CD8-positive, alpha-beta memory T cell (primary cell): ENCODE measurements around the gene PRPSAP1. TPM values are rescaled to one million over a fixed set of nuclear protein-coding genes. Genes with fewer than 3 reads are reported as not detected.

Experiments
- CTCF ChIA-PET: fragments of 350-600 bp; sonication (Branson Sonifier 250); formaldehyde crosslinking; loops from one replicate; lab custom pipeline; 2021; ENCODE audit warnings: antibody characterized with exemption; lab: Charles Lee
- POLR2A ChIA-PET: fragments of 350-600 bp; sonication (Branson Sonifier 250); formaldehyde crosslinking; loops from one replicate; lab custom pipeline; 2021; ENCODE audit warnings: antibody characterized with exemption; lab: Charles Lee
- DNase-seq, 5 donors: peaks; one replicate each; pipeline versions ENCODE4 v3.0.0 to v3.0.0-alpha.2; 2020 to 2022; ENCODE audit warnings: mixed read lengths in 1 of 5
- H3K27ac ChIP-seq: one replicate; pipeline ENCODE4 v1.7.0; 2013; ENCODE audit warnings: low read depth, mild to moderate bottlenecking, low read length, moderate library complexity
- H3K27me3 ChIP-seq: 2 replicates; pipeline ENCODE4 v1.7.0; 2013; ENCODE audit warnings: low read length, mild to moderate bottlenecking; ENCODE audit not compliant: insufficient read depth, poor library complexity, severe bottlenecking
- H3K36me3 ChIP-seq: 2 replicates; pipeline ENCODE4 v1.7.0; 2013; ENCODE audit warnings: mild to moderate bottlenecking, low read length, moderate library complexity; ENCODE audit not compliant: insufficient read depth
- H3K4me1 ChIP-seq: 2 replicates; pipeline ENCODE4 v1.7.0; 2013; ENCODE audit warnings: mild to moderate bottlenecking, low read length, moderate library complexity; ENCODE audit not compliant: insufficient read depth
- H3K4me3 ChIP-seq: 2 replicates; pipeline ENCODE4 v1.7.0; 2013; ENCODE audit warnings: mild to moderate bottlenecking, low read length
- H3K9me3 ChIP-seq: 2 replicates; pipeline ENCODE4 v1.7.0; 2013; ENCODE audit warnings: mild to moderate bottlenecking, low read length
- H3K27ac Mint-ChIP-seq, 8 donors: one replicate each; pipeline ENCODE4 v1.8.0; 2020 to 2021; ENCODE audit warnings: mixed read lengths in 8 of 8, mild to moderate bottlenecking in 6 of 8, inconsistent platforms in 3 of 8, moderate library complexity in 3 of 8
- H3K27me3 Mint-ChIP-seq, 2 donors: one replicate each; pipeline ENCODE4 v1.8.0; 2020 to 2021; ENCODE audit warnings: mixed read lengths in 2 of 2, mild to moderate bottlenecking in 1 of 2, moderate library complexity in 1 of 2
- H3K36me3 Mint-ChIP-seq, 3 donors: one replicate each; pipeline ENCODE4 v1.8.0; 2020 to 2021; ENCODE audit warnings: mixed read lengths in 3 of 3, inconsistent platforms in 1 of 3, mild to moderate bottlenecking in 1 of 3
- H3K4me1 Mint-ChIP-seq, 3 donors: one replicate each; pipeline ENCODE4 v1.8.0; 2020 to 2021; ENCODE audit warnings: mixed read lengths in 3 of 3, inconsistent platforms in 1 of 3, mild to moderate bottlenecking in 1 of 3
- H3K4me3 Mint-ChIP-seq, 7 donors: one replicate each; pipeline ENCODE4 v1.8.0; 2020 to 2021; ENCODE audit warnings: mixed read lengths in 7 of 7, mild to moderate bottlenecking in 6 of 7, moderate library complexity in 4 of 7, inconsistent platforms in 2 of 7
- H3K9me3 Mint-ChIP-seq, 5 donors: one replicate each; pipeline ENCODE4 v1.8.0; 2020 to 2022; ENCODE audit warnings: mixed read lengths in 5 of 5, mild to moderate bottlenecking in 3 of 5, moderate library complexity in 2 of 5, inconsistent platforms in 1 of 5
- polyA plus RNA-seq: library from polyadenylated mRNA; unstranded; fragments of 300-500 nt; fragmentation: Illumina TruSeq; gene quantifications from one replicate; pipeline ENCODE4 v1.2.3, GENCODE V29; 2021
- total RNA-seq, 2 experiments: library from RNA; stranded (reverse); gene quantifications; one replicate each; pipeline ENCODE4 v1.2.3, GENCODE V29; 2021

PRPSAP1 gene
- total and polyA plus RNA-seq, 3 experiments from 2014 or later = 46.9 to 63.3 (median 48.3) TPM

GRCh38 chr17:76293106-76293505, 60.6 kb downstream of the PRPSAP1 start:
- no peaks in the 10 kb centered on the region for H3K27me3 Mint-ChIP-seq
- H3K4me3 ChIP-seq = no peak overlapping the region
- H3K36me3 ChIP-seq = no peaks in the 10 kb centered on the region
- peaks cover 0 to 3% (median 0%) of the 10 kb centered on the region in 3 donors for H3K36me3 Mint-ChIP-seq
- DNase-seq = no peak
- H3K27ac Mint-ChIP-seq = no peak overlapping the region
- ChIA-PET CTCF (no interaction called here), POLR2A (no interaction called here)
- H3K9me3 ChIP-seq = no peaks in the 10 kb centered on the region
- no peak overlapping the region for H3K27ac ChIP-seq
- no peak overlapping the region for H3K4me3 Mint-ChIP-seq
- H3K4me1 ChIP-seq = no peaks in the 10 kb centered on the region
- H3K4me1 Mint-ChIP-seq = no peaks in the 10 kb centered on the region
- H3K9me3 Mint-ChIP-seq = no peaks in the 10 kb centered on the region
- no peaks in the 10 kb centered on the region for H3K27me3 ChIP-seq

- H3K27ac ChIP-seq = no peak overlapping the region
- ChIA-PET POLR2A (no interaction called here), CTCF (no interaction called here)
- Mint-ChIP-seq H3K36me3 (peaks cover 0 to 3% (median 0%) of the 10 kb centered on the region in 3 donors), H3K9me3 (no peaks in the 10 kb centered on the region), H3K27ac (no peak overlapping the region), H3K4me3 (no peak overlapping the region), H3K27me3 (no peaks in the 10 kb centered on the region), H3K4me1 (no peaks in the 10 kb centered on the region)
- no peaks in the 10 kb centered on the region for H3K36me3 ChIP-seq
- no peak for DNase-seq
- no peaks in the 10 kb centered on the region for H3K9me3 ChIP-seq
- no peaks in the 10 kb centered on the region for H3K27me3 ChIP-seq
- H3K4me3 ChIP-seq = no peak overlapping the region
- H3K4me1 ChIP-seq = no peaks in the 10 kb centered on the region
These were observed 61.1 kb downstream of the PRPSAP1 start for GRCh38 chr17:76292567-76292966.

GRCh38 chr17:76281573-76282371, 71.9 kb downstream of the PRPSAP1 start:
- H3K4me3 Mint-ChIP-seq = no peak overlapping the region
- no peak overlapping the region for H3K27ac ChIP-seq
- no peak overlapping the region for H3K4me3 ChIP-seq
- ChIA-PET POLR2A (no interaction called here), CTCF (interaction anchor here (0.8 to 6.2 kb wide), 5 partner anchors 13 to 268 kb away, joined by 3 to 227 read pairs (median 49); partner anchors contain the start of gene FOXJ1)
- H3K9me3 ChIP-seq = no peaks in the 10 kb centered on the region
- H3K36me3 Mint-ChIP-seq = no peaks in the 10 kb centered on the region
- no peaks in the 10 kb centered on the region for H3K36me3 ChIP-seq
- DNase-seq = no peak
- H3K27ac Mint-ChIP-seq = peak overlapping the region in 1 of 8 donors; percentile 33
- H3K4me1 Mint-ChIP-seq = peaks cover 0 to 5% (median 1%) of the 10 kb centered on the region in 3 donors
- no peaks in the 10 kb centered on the region for H3K27me3 ChIP-seq
- no peaks in the 10 kb centered on the region for H3K9me3 Mint-ChIP-seq
- H3K27me3 Mint-ChIP-seq = peaks cover 0 to 1% of the 10 kb centered on the region in 2 donors
- H3K4me1 ChIP-seq = peaks cover 8% of the 10 kb centered on the region

- H3K27ac Mint-ChIP-seq = no peak overlapping the region
- Histone ChIP-seq H3K36me3 (no peaks in the 10 kb centered on the region), H3K27me3 (no peaks in the 10 kb centered on the region), H3K9me3 (no peaks in the 10 kb centered on the region), H3K4me3 (no peak overlapping the region), H3K27ac (no peak overlapping the region), H3K4me1 (peaks cover 8% of the 10 kb centered on the region)
- no peak for DNase-seq
- H3K36me3 Mint-ChIP-seq = no peaks in the 10 kb centered on the region
- ChIA-PET POLR2A (interaction anchor here (0.8 to 1.5 kb wide), 3 partner anchors 10 to 174 kb away, joined by 3 to 4 read pairs (median 3); no protein-coding TSS in a partner anchor), CTCF (interaction anchor here (0.9 to 6.2 kb wide), 21 partner anchors 8 to 266 kb away, joined by 3 to 227 read pairs (median 9); partner anchors contain the start of genes FOXJ1, RNF157 and UBALD2)
- peaks cover 0 to 5% (median 1%) of the 10 kb centered on the region in 3 donors for H3K4me1 Mint-ChIP-seq
- H3K9me3 Mint-ChIP-seq = no peaks in the 10 kb centered on the region
- H3K4me3 Mint-ChIP-seq = no peak overlapping the region
- peaks cover 0 to 1% of the 10 kb centered on the region in 2 donors for H3K27me3 Mint-ChIP-seq
These were observed 73.1 kb downstream of the PRPSAP1 start for GRCh38 chr17:76280650-76281049.

- no peaks in the 10 kb centered on the region for H3K36me3 ChIP-seq
- Mint-ChIP-seq H3K9me3 (no peaks in the 10 kb centered on the region), H3K4me3 (no peak overlapping the region), H3K4me1 (peaks cover 0 to 10% (median 3%) of the 10 kb centered on the region in 3 donors), H3K27me3 (peaks cover 0 to 1% of the 10 kb centered on the region in 2 donors), H3K36me3 (no peaks in the 10 kb centered on the region), H3K27ac (peak overlapping the region in 2 of 8 donors; percentile 26 to 83)
- CTCF ChIA-PET = interaction anchor here (0.6 to 6.2 kb wide), 57 partner anchors 9 to 278 kb away, joined by 3 to 227 read pairs (median 6); partner anchors contain the start of genes EXOC7, FOXJ1, PRPSAP1 and RNF157
- H3K27ac ChIP-seq = no peak overlapping the region
- H3K4me3 ChIP-seq = no peak overlapping the region
- peaks cover 8% of the 10 kb centered on the region for H3K4me1 ChIP-seq
- POLR2A ChIA-PET = interaction anchor here (0.5 to 1.7 kb wide), 9 partner anchors 9 to 373 kb away, joined by 3 to 9 read pairs (median 3); partner anchors contain the start of gene FOXJ1
- H3K27me3 ChIP-seq = no peaks in the 10 kb centered on the region
- DNase-seq = no peak
- H3K9me3 ChIP-seq = no peaks in the 10 kb centered on the region
These were observed 73.9 kb downstream of the PRPSAP1 start for GRCh38 chr17:76279742-76280287.

- H3K36me3 Mint-ChIP-seq = no peaks in the 10 kb centered on the region
- ChIA-PET POLR2A (interaction anchor here (0.5 to 1.7 kb wide), 11 partner anchors 9 to 372 kb away, joined by 3 to 9 read pairs (median 4); partner anchors contain the start of genes FOXJ1 and UBALD2), CTCF (interaction anchor here (0.6 to 6.2 kb wide), 59 partner anchors 10 to 277 kb away, joined by 3 to 227 read pairs (median 6); partner anchors contain the start of genes EXOC7, FOXJ1, PRPSAP1 and RNF157)
- peak overlapping the region in 2 of 8 donors; percentile 26 to 83 for H3K27ac Mint-ChIP-seq
- H3K4me1 Mint-ChIP-seq = peaks cover 0 to 17% (median 7%) of the 10 kb centered on the region in 3 donors
- no peaks in the 10 kb centered on the region for H3K9me3 Mint-ChIP-seq
- no peaks in the 10 kb centered on the region for H3K27me3 ChIP-seq
- H3K4me3 ChIP-seq = no peak overlapping the region
- no peak overlapping the region for H3K4me3 Mint-ChIP-seq
- peaks cover 14% of the 10 kb centered on the region for H3K4me1 ChIP-seq
- H3K27ac ChIP-seq = no peak overlapping the region
- no peaks in the 10 kb centered on the region for H3K9me3 ChIP-seq
- H3K27me3 Mint-ChIP-seq = peaks cover 0 to 1% of the 10 kb centered on the region in 2 donors
- H3K36me3 ChIP-seq = no peaks in the 10 kb centered on the region
- DNase-seq = peak; percentile 74 to 90 (median 80)
These were observed 74.6 kb downstream of the PRPSAP1 start for GRCh38 chr17:76278952-76279741.

GRCh38 chr17:76278268-76278908, 75.3 kb downstream of the PRPSAP1 start:
- H3K4me3 Mint-ChIP-seq = no peak overlapping the region
- no peaks in the 10 kb centered on the region for H3K9me3 Mint-ChIP-seq
- ChIA-PET POLR2A (interaction anchor here (0.6 to 1.0 kb wide), 3 partner anchors 13 to 133 kb away, joined by 5 to 6 read pairs (median 5); partner anchors contain the start of gene UBALD2), CTCF (interaction anchor here (1.1 to 6.2 kb wide), 16 partner anchors 9 to 215 kb away, joined by 3 to 227 read pairs (median 8); partner anchors contain the start of genes EXOC7, FOXJ1 and RNF157)
- Histone ChIP-seq H3K4me3 (no peak overlapping the region), H3K36me3 (no peaks in the 10 kb centered on the region), H3K9me3 (no peaks in the 10 kb centered on the region), H3K27me3 (no peaks in the 10 kb centered on the region), H3K27ac (no peak overlapping the region), H3K4me1 (peaks cover 22% of the 10 kb centered on the region)
- H3K4me1 Mint-ChIP-seq = peaks cover 2 to 24% (median 9%) of the 10 kb centered on the region in 3 donors
- DNase-seq = no peak
- no peaks in the 10 kb centered on the region for H3K36me3 Mint-ChIP-seq
- no peak overlapping the region for H3K27ac Mint-ChIP-seq
- peaks cover 0 to 1% of the 10 kb centered on the region in 2 donors for H3K27me3 Mint-ChIP-seq
